K562 (cell line): Measurements from ENCODE around the gene SOCS6. TPM values are rescaled to one million over a fixed set of nuclear protein-coding genes. Genes with fewer than 3 reads are reported as not detected.
"Not testable (repeated sequence)": the region's sequence is repeated elsewhere in the genome, so short reads cannot be mapped to it uniquely, and the experiment has no call there.

Source experiments
- ATAC-seq: fragments of 200-7000 bp; cut with Tn5 transposase; 3 replicates; pipeline ENCODE4 v1.9.1; 2020; ENCODE audit warnings: moderate library complexity
- BruUV-seq: library from RNA; stranded (reverse); fragments of 400-500 nt; replicated peaks from 2 replicates; lab custom pipeline; 2021; lab: Mats Ljungman, UMichigan
- CTCF ChIA-PET: fragments of 300-600 bp; formaldehyde crosslinking; extraction: SDS; loops from one replicate; lab custom pipeline; 2021; ENCODE audit warnings: low intra/inter-chr PET ratio; lab: Yijun Ruan, JAX
- POLR2A ChIA-PET: fragments of 300-600, 350-650 bp; sonication (Branson Sonifier 250); formaldehyde crosslinking; extraction: SDS; loops from one replicate; lab custom pipeline; 2021; ENCODE audit warnings: antibody characterized with exemption, inconsistent platforms; lab: Yijun Ruan, JAX
- DNase-seq, 4 experiments: peaks; one replicate each; pipeline versions ENCODE4 v3.0.0 to v3.0.0-alpha.2; 2011 to 2018; ENCODE audit warnings: low spot score in 3 of 4, mixed read lengths in 3 of 4; ENCODE audit errors: extremely low read depth in 1 of 4
- FAIRE-seq: peaks from 2 replicates; lab custom pipeline; 2011; peaks lifted over from hg19 to GRCh38; lab: Jason Lieb, UNC
- H2AFZ ChIP-seq: 2 replicates; pipeline ENCODE4 v1.6.0; 2011; ENCODE audit warnings: low read depth, low read length, control low read depth, inconsistent platforms
- H3K27ac ChIP-seq: fragments of 200-600 bp; 3 replicates; pipeline ENCODE4 v1.8.0; 2011; ENCODE audit warnings: low read depth, mild to moderate bottlenecking, control low read depth, inconsistent platforms, low read length, moderate library complexity, mixed read lengths; ENCODE audit errors: extremely low read depth
- H3K27me3 ChIP-seq, 2 experiments: fragments of 300-600 bp in 1 of 2; 2 replicates in 1 of 2; 3 replicates in 1 of 2; pipeline versions ENCODE4 v1.6.0 to v1.8.0; 2011; ENCODE audit warnings: inconsistent platforms in 2 of 2, low read length in 2 of 2, mild to moderate bottlenecking in 1 of 2, mixed read lengths in 1 of 2, moderate library complexity in 1 of 2; ENCODE audit not compliant: control insufficient read depth in 2 of 2, insufficient read depth in 2 of 2
- H3K36me3 ChIP-seq: fragments of 300-600 bp; 3 replicates; pipeline ENCODE4 v1.8.0; 2011; ENCODE audit warnings: mild to moderate bottlenecking, low read length, inconsistent platforms; ENCODE audit not compliant: control insufficient read depth, insufficient read depth
- H3K4me1 ChIP-seq, 2 experiments: fragments of 200-600 bp in 1 of 2; replicated peaks in 1 of 2; 2 replicates in 1 of 2; 3 replicates in 1 of 2; pipeline versions ENCODE4 v1.5.1 to v1.8.0; 2011; ENCODE audit warnings: inconsistent platforms in 2 of 2, low read length in 2 of 2, mild to moderate bottlenecking in 1 of 2, mixed read lengths in 1 of 2, moderate library complexity in 1 of 2; ENCODE audit not compliant: control insufficient read depth in 2 of 2, insufficient read depth in 2 of 2
- H3K4me2 ChIP-seq: 2 replicates; pipeline ENCODE4 v1.6.1; 2011; ENCODE audit warnings: low read length, control low read depth, inconsistent platforms, mixed read lengths; ENCODE audit not compliant: insufficient read depth
- H3K4me3 ChIP-seq: fragments of 200-600 bp; sonication (generic), shearing (Covaris generic); 2 replicates; pipeline ENCODE4 v1.5.1; 2016; ENCODE audit warnings: control low read depth, inconsistent platforms
- H3K79me2 ChIP-seq: fragments of 200-600 bp; 3 replicates; pipeline ENCODE4 v1.8.0; 2011; ENCODE audit warnings: low read length, inconsistent platforms; ENCODE audit not compliant: control insufficient read depth, insufficient read depth
- H3K9ac ChIP-seq, 2 experiments: 2 replicates each; pipeline versions ENCODE4 v1.6.0 to v1.6.1; 2011; ENCODE audit warnings: low read depth in 2 of 2, low read length in 2 of 2, control low read depth in 1 of 2, inconsistent platforms in 1 of 2, mild to moderate bottlenecking in 1 of 2, mixed read lengths in 1 of 2; ENCODE audit not compliant: insufficient read depth in 1 of 2
- H3K9me1 ChIP-seq: one replicate; pipeline ENCODE4 v1.6.0; 2011; ENCODE audit warnings: inconsistent platforms, mild to moderate bottlenecking, low read length, moderate library complexity; ENCODE audit not compliant: control insufficient read depth, insufficient read depth
- H3K9me3 ChIP-seq: replicated peaks from 2 replicates; pipeline ENCODE4 v1.5.1; 2011; ENCODE audit warnings: low read depth, low read length, inconsistent platforms; ENCODE audit not compliant: control insufficient read depth, insufficient read depth
- H4K20me1 ChIP-seq: replicated peaks from 2 replicates; pipeline ENCODE4 v1.6.1; 2011; ENCODE audit warnings: low read length, inconsistent platforms, mixed read lengths; ENCODE audit not compliant: control insufficient read depth, insufficient read depth
- CSDE1 ChIP-seq, 2 experiments: fragments of 450-650 bp; IDR thresholded peaks; 2 replicates each; pipeline ENCODE4 v1.6.1; 2016; ENCODE audit warnings: mild to moderate bottlenecking in 1 of 2
- MEIS2 ChIP-seq: fragments of 450-650 bp; IDR thresholded peaks from 2 replicates; pipeline ENCODE4 v1.6.1; 2014; ENCODE audit warnings: mild to moderate bottlenecking; ENCODE audit not compliant: partially characterized antibody
- NFIC ChIP-seq: fragments of 450-650 bp; IDR thresholded peaks from 2 replicates; pipeline ENCODE4 v1.6.1; 2017; ENCODE audit warnings: mild to moderate bottlenecking, inconsistent platforms
- PHF8 ChIP-seq: fragments of 200-600 bp; sonication (generic); IDR thresholded peaks from 2 replicates; pipeline ENCODE4 v1.6.1; 2012; ENCODE audit warnings: mixed run types, mild to moderate bottlenecking, inconsistent platforms, low read length, moderate library complexity, borderline replicate concordance
- PURB ChIP-seq: sonication (generic); formaldehyde crosslinking; IDR thresholded peaks from 2 replicates; pipeline ENCODE4 v1.9.0; 2021; ENCODE audit warnings: low read depth, mild to moderate bottlenecking, missing genetic modification reagents
- ZNF584 ChIP-seq: fragments of 200-800 bp; sonication (Bioruptor generic); IDR thresholded peaks from 2 replicates; pipeline ENCODE4 v1.6.1; 2016; ENCODE audit warnings: low read depth, mild to moderate bottlenecking, missing genetic modification characterization, missing compliant biosample characterization
- WGBS: fragments of 100-300 bp; shearing (Covaris generic); methylation state at CpG from one replicate; pipeline ENCODE4 v1.1.6; 2016; ENCODE audit warnings: low coverage, mixed read lengths; ENCODE audit not compliant: insufficient coverage; ENCODE audit errors: missing lambda C conversion rate; 5-methylcytosine and 5-hydroxymethylcytosine counted together
- in situ Hi-C: fragments of 300-500 bp; cut with MboI; formaldehyde crosslinking; loops from 4 replicates; pipeline ENCODE4 v1.15.0; 2018; ENCODE audit warnings: inconsistent platforms, mixed read lengths
- intact Hi-C: fragments of 100-400 bp; cut with micrococcal nuclease; formaldehyde crosslinking; loops from 2 replicates; pipeline ENCODE4 v1.14.2; 2022
- polyA plus RNA-seq, 8 experiments: library from polyadenylated mRNA; depleted of rRNA in 4 of 8; stranded (reverse) in 5 of 8; unstranded in 3 of 8; fragments of >200 nt; fragmentation: Nextera tagmentation in 2 of 8; fragmentation: Illumina TruSeq in 1 of 8; extraction: Ambion mirVana in 2 of 8; extraction: Trizol in 1 of 8; gene quantifications; 2 replicates each; pipeline versions ENCODE4 v1.2.1 to v1.2.3, GENCODE V29; 2011 to 2014; ENCODE audit warnings: inconsistent platforms in 1 of 8, missing spikeins in 1 of 8
- total RNA-seq, 7 experiments: library from RNA; depleted of rRNA in 6 of 7; stranded (reverse); fragments of >200 nt in 6 of 7; fragmentation: Illumina TruSeq in 2 of 7; extraction: Trizol in 2 of 7; gene quantifications; 2 replicates each; pipeline versions ENCODE4 v1.2.1 to v1.2.3, GENCODE V29; 2011 to 2021; ENCODE audit warnings: low replicate concordance in 1 of 7
- TF ChIP-seq, protein P1 (sequence below): fragments of 450-650 bp; formaldehyde crosslinking; IDR thresholded peaks from 2 replicates; pipeline ENCODE4 v1.4.0; 2020; ENCODE audit warnings: mild to moderate bottlenecking, moderate library complexity

SOCS6 gene
- total and polyA plus RNA-seq, 9 of the 15 experiments (the other 6 are each of a cell fraction or from before 2014, with no cell fraction given), result 2.5 to 7.1 (median 5.6) TPM

DNA sequence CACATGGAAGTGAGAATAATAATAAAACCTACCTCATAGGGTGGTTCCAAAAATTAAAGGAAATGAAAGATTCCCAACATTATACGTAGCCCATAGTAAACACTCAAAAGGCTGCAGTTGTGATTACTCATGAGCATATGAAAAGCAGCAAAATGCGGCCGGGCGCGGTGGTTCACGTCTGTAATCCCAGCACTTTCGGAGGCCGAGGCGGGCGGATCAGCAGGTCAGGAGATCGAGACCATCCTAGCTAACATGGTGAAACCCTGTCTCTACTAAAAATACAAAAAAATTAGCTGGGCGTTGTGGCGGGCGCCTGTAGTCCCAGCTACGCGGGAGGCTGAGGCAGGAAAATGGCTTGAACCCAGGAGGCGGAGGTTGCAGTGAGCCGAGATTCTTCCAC lies 39.0 kb upstream of the SOCS6 start:
- H3K9me1 ChIP-seq, FAIRE-seq, H3K79me2 ChIP-seq, BruUV-seq, ATAC-seq, DNase-seq, H3K27me3 ChIP-seq, H3K9me3 ChIP-seq, intact Hi-C loops, H3K36me3 ChIP-seq, H2AFZ ChIP-seq, H3K4me2 ChIP-seq, H3K4me3 ChIP-seq, H4K20me1 ChIP-seq, H3K9ac ChIP-seq, H3K27ac ChIP-seq, in situ Hi-C loops, CTCF ChIA-PET, H3K4me1 ChIP-seq: not testable (repeated sequence)
- POLR2A ChIA-PET, result interaction anchor here (1.2 kb wide), 1 partner anchor 58 kb away, joined by 3 read pairs; no protein-coding TSS in a partner anchor
- WGBS, result 86% methylated on average over 10 of the region's 18 CpGs

DNA sequence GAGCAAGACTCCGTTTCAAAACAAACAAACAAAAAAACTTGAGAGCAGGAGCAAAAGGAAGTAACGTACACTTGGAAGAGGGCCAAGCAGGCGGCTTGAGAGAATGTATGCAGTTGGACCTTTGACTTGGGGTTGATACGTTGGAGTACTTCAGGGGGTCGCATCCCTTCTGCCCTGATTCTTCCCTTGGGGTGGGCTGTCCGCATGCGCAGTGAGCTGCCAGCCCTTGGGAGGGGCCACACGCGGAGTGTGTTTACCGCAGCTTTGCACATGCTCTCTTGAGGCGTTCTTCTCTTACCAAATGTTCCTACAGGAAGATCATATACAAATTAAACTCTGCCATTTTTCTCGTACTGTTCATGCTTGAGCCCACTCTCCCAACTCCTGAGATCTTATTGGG lies 38.1 kb upstream of the SOCS6 start:
- BruUV-seq, result no TSS peak
- TF ChIP-seq, protein P1, sequence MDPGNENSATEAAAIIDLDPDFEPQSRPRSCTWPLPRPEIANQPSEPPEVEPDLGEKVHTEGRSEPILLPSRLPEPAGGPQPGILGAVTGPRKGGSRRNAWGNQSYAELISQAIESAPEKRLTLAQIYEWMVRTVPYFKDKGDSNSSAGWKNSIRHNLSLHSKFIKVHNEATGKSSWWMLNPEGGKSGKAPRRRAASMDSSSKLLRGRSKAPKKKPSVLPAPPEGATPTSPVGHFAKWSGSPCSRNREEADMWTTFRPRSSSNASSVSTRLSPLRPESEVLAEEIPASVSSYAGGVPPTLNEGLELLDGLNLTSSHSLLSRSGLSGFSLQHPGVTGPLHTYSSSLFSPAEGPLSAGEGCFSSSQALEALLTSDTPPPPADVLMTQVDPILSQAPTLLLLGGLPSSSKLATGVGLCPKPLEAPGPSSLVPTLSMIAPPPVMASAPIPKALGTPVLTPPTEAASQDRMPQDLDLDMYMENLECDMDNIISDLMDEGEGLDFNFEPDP (CRISPR knock-in tag), result no peak
- TF ChIP-seq MEIS2 (no peak), NFIC (peak; percentile 40; the same call in 1 of the 2 replicates), CSDE1 (IDR thresholded peaks at IDR 0.05) (no peak), PHF8 (no peak), ZNF584 (CRISPR knock-in tag) (no peak), PURB (no peak)
- intact Hi-C loops, result no loop called here
- CTCF ChIA-PET, result no interaction called here
- Histone ChIP-seq H3K27ac (no peak overlapping the region), H4K20me1 (no peaks in the 10 kb centered on the region), H3K4me2 (no peak overlapping the region), H3K4me1 (no peaks in the 10 kb centered on the region), H3K27me3 (no peaks in the 10 kb centered on the region), H2AFZ (no peak overlapping the region), H3K9ac (no peak overlapping the region), H3K79me2 (no peaks in the 10 kb centered on the region), H3K9me1 (no peaks in the 10 kb centered on the region), H3K9me3 (no peaks in the 10 kb centered on the region), H3K36me3 (no peaks in the 10 kb centered on the region), H3K4me3 (no peak overlapping the region)
- DNase-seq (no peak), ATAC-seq (no peak), FAIRE-seq (no peak)
- POLR2A ChIA-PET, result interaction anchor here (1.2 kb wide), 1 partner anchor 59 kb away, joined by 3 read pairs; no protein-coding TSS in a partner anchor
- in situ Hi-C loops, result no loop called here
- 31% methylated on average over 4 of the region's 12 CpGs for WGBS
